ENCODE measurements around the gene FNDC3B. TPM values are rescaled to one million over a fixed set of nuclear protein-coding genes. Genes with fewer than 3 reads are reported as not detected.

The FNDC3B gene
- total and polyA plus RNA-seq, 9 of the 15 experiments (the other 6 are each of a cell fraction or from before 2014, with no cell fraction given) = 7.0 to 35.8 (median 16.2) TPM

DNA sequence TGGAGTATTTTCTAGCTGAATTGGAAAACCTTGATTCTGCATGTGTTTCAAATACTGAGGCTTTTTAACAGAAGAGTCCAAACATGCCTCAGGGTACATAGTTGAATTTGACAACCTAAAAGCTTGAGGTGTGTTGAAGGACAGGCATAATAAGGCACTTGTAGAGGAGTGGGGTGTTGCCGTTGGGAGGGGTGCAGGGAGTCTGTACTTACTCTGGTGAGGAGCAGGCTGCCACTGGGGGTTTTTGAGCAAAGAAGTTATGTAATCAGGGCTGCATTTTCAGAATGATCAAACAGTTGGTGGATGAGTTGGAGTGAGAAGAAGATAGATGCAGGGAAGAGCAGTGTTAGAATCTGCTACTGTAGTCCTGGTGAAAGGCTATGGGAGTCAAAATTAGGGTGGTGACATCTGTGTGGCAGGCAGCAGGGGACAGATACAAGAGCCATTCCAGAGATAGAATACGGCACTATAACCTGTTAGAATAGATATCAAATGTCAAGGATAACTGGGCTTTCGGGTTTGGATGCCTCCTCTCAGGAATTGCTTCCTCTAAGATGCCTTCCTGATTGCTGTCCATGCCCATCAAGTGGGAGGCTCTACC, 247.3 kb downstream of the FNDC3B start:
- ATAC-seq = no peak
- Histone ChIP-seq H3K9me3 (replicated peaks; ENCODE audit: control insufficient read depth, insufficient read depth, low read depth, low read length) (no peaks in the 10 kb centered on the region), H3K9me1 (ENCODE audit: control insufficient read depth, insufficient read depth, low read length) (no peaks in the 10 kb centered on the region), H3K27me3 (ENCODE audit: control insufficient read depth in 2 of 2, insufficient read depth in 2 of 2, low read length in 2 of 2) (no peaks in the 10 kb centered on the region), H2AFZ (ENCODE audit: low read depth, low read length) (no peak overlapping the region), H3K27ac (ENCODE audit: extremely low read depth, low read depth, low read length) (no peak overlapping the region), H3K4me1 (replicated peaks in 1 of 2; ENCODE audit: control insufficient read depth in 2 of 2, insufficient read depth in 2 of 2, low read length in 2 of 2) (no peaks in the 10 kb centered on the region; a peak in 1 of 5 replicates), H4K20me1 (replicated peaks; ENCODE audit: control insufficient read depth, insufficient read depth, low read length) (no peaks in the 10 kb centered on the region), H3K4me2 (ENCODE audit: insufficient read depth, low read length) (no peak overlapping the region), H3K79me2 (ENCODE audit: control insufficient read depth, insufficient read depth, low read length) (peaks cover 2% of the 10 kb centered on the region; the same call in 1 of the 3 replicates), H3K36me3 (ENCODE audit: control insufficient read depth, insufficient read depth, low read length) (peaks cover 66% of the 10 kb centered on the region), H3K4me3 (no peak overlapping the region), H3K9ac (ENCODE audit: insufficient read depth in 1 of 2, low read depth in 2 of 2, low read length in 2 of 2) (no peak overlapping the region)
- POLR2A ChIA-PET = interaction anchor here (0.7 kb wide), 1 partner anchor 386 kb away, joined by 3 read pairs; no protein-coding TSS in a partner anchor
- BruUV-seq (replicated peaks) = no TSS peak
- 76% methylated on average over 3 of the region's 3 CpGs for WGBS (ENCODE audit: insufficient coverage, low coverage, missing lambda C conversion rate)
- in situ Hi-C loops (cut with MboI) (no loop called here), intact Hi-C loops (cut with micrococcal nuclease) (no loop called here)
- no peak for FAIRE-seq
- CTCF ChIA-PET (ENCODE audit: low intra/inter-chr PET ratio) = no interaction called here
- TF ChIP-seq, protein P1, sequence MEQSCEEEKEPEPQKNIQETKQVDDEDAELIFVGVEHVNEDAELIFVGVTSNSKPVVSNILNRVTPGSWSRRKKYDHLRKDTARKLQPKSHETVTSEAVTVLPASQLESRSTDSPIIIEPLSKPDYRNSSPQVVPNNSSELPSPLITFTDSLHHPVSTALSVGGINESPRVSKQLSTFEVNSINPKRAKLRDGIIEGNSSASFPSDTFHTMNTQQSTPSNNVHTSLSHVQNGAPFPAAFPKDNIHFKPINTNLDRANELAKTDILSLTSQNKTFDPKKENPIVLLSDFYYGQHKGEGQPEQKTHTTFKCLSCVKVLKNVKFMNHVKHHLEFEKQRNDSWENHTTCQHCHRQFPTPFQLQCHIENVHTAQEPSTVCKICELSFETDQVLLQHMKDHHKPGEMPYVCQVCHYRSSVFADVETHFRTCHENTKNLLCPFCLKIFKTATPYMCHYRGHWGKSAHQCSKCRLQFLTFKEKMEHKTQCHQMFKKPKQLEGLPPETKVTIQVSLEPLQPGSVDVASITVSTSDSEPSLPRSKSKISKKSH (CRISPR knock-in tag; IDR thresholded peaks at IDR 0.05) = no peak
- no peak for TF ChIP-seq CSDE1 (IDR thresholded peaks at IDR 0.05)
- TF ChIP-seq, protein P2, sequence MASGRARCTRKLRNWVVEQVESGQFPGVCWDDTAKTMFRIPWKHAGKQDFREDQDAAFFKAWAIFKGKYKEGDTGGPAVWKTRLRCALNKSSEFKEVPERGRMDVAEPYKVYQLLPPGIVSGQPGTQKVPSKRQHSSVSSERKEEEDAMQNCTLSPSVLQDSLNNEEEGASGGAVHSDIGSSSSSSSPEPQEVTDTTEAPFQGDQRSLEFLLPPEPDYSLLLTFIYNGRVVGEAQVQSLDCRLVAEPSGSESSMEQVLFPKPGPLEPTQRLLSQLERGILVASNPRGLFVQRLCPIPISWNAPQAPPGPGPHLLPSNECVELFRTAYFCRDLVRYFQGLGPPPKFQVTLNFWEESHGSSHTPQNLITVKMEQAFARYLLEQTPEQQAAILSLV (tag; IDR thresholded peaks at IDR 0.05) = no peak
- TF ChIP-seq CCNT2 (IDR thresholded peaks at IDR 0.05; ENCODE audit: borderline replicate concordance, extremely low read depth, insufficient read length, low read depth, low read length) = no peak
- TF ChIP-seq, protein P3, sequence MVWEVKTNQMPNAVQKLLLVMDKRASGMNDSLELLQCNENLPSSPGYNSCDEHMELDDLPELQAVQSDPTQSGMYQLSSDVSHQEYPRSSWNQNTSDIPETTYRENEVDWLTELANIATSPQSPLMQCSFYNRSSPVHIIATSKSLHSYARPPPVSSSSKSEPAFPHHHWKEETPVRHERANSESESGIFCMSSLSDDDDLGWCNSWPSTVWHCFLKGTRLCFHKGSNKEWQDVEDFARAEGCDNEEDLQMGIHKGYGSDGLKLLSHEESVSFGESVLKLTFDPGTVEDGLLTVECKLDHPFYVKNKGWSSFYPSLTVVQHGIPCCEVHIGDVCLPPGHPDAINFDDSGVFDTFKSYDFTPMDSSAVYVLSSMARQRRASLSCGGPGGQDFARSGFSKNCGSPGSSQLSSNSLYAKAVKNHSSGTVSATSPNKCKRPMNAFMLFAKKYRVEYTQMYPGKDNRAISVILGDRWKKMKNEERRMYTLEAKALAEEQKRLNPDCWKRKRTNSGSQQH (CRISPR knock-in tag; IDR thresholded peaks at IDR 0.05) = no peak
- no peak for TF ChIP-seq ZNF766 (CRISPR knock-in tag; conservative IDR thresholded peaks at IDR 0.05)
- TF ChIP-seq ZNF12 (CRISPR knock-in tag; IDR thresholded peaks at IDR 0.05) = no peak
- TF ChIP-seq, protein P4, sequence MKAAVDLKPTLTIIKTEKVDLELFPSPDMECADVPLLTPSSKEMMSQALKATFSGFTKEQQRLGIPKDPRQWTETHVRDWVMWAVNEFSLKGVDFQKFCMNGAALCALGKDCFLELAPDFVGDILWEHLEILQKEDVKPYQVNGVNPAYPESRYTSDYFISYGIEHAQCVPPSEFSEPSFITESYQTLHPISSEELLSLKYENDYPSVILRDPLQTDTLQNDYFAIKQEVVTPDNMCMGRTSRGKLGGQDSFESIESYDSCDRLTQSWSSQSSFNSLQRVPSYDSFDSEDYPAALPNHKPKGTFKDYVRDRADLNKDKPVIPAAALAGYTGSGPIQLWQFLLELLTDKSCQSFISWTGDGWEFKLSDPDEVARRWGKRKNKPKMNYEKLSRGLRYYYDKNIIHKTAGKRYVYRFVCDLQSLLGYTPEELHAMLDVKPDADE (conservative IDR thresholded peaks at IDR 0.05; ENCODE audit: control insufficient read depth, low read depth, low read length) = no peak
- TF ChIP-seq JUNB (CRISPR knock-in tag; conservative IDR thresholded peaks at IDR 0.05) = no peak
- no peak for TF ChIP-seq ERF (CRISPR knock-in tag; IDR thresholded peaks at IDR 0.05)
- TF ChIP-seq HDAC3 (IDR thresholded peaks at IDR 0.05; ENCODE audit: borderline replicate concordance, partially characterized antibody) = no peak
- DNase-seq (ENCODE audit: extremely low read depth in 1 of 4, low spot score in 3 of 4) = no peak
